K562 (cell line): ENCODE measurements around the gene NSUN6. TPM values are rescaled to one million over a fixed set of nuclear protein-coding genes. Genes with fewer than 3 reads are reported as not detected.

ENCODE experiments used
- ATAC-seq: fragments of 200-7000 bp; cut with Tn5 transposase; 3 replicates; pipeline ENCODE4 v1.9.1; 2020; ENCODE audit warnings: moderate library complexity
- BruUV-seq: library from RNA; stranded (reverse); fragments of 400-500 nt; replicated peaks from 2 replicates; lab custom pipeline; 2021; lab: Mats Ljungman, UMichigan
- CTCF ChIA-PET: fragments of 300-600 bp; formaldehyde crosslinking; extraction: SDS; loops from one replicate; lab custom pipeline; 2021; ENCODE audit warnings: low intra/inter-chr PET ratio; lab: Yijun Ruan, JAX
- POLR2A ChIA-PET: fragments of 300-600, 350-650 bp; sonication (Branson Sonifier 250); formaldehyde crosslinking; extraction: SDS; loops from one replicate; lab custom pipeline; 2021; ENCODE audit warnings: antibody characterized with exemption, inconsistent platforms; lab: Yijun Ruan, JAX
- DNase-seq, 4 experiments: peaks; one replicate each; pipeline versions ENCODE4 v3.0.0 to v3.0.0-alpha.2; 2011 to 2018; ENCODE audit warnings: low spot score in 3 of 4, mixed read lengths in 3 of 4; ENCODE audit errors: extremely low read depth in 1 of 4
- FAIRE-seq: peaks from 2 replicates; lab custom pipeline; 2011; peaks lifted over from hg19 to GRCh38; lab: Jason Lieb, UNC
- H2AFZ ChIP-seq: 2 replicates; pipeline ENCODE4 v1.6.0; 2011; ENCODE audit warnings: low read depth, low read length, control low read depth, inconsistent platforms
- H3K27ac ChIP-seq: fragments of 200-600 bp; 3 replicates; pipeline ENCODE4 v1.8.0; 2011; ENCODE audit warnings: low read depth, mild to moderate bottlenecking, control low read depth, inconsistent platforms, low read length, moderate library complexity, mixed read lengths; ENCODE audit errors: extremely low read depth
- H3K27me3 ChIP-seq, 2 experiments: fragments of 300-600 bp in 1 of 2; 2 replicates in 1 of 2; 3 replicates in 1 of 2; pipeline versions ENCODE4 v1.6.0 to v1.8.0; 2011; ENCODE audit warnings: inconsistent platforms in 2 of 2, low read length in 2 of 2, mild to moderate bottlenecking in 1 of 2, mixed read lengths in 1 of 2, moderate library complexity in 1 of 2; ENCODE audit not compliant: control insufficient read depth in 2 of 2, insufficient read depth in 2 of 2
- H3K36me3 ChIP-seq: fragments of 300-600 bp; 3 replicates; pipeline ENCODE4 v1.8.0; 2011; ENCODE audit warnings: mild to moderate bottlenecking, low read length, inconsistent platforms; ENCODE audit not compliant: control insufficient read depth, insufficient read depth
- H3K4me1 ChIP-seq, 2 experiments: fragments of 200-600 bp in 1 of 2; replicated peaks in 1 of 2; 2 replicates in 1 of 2; 3 replicates in 1 of 2; pipeline versions ENCODE4 v1.5.1 to v1.8.0; 2011; ENCODE audit warnings: inconsistent platforms in 2 of 2, low read length in 2 of 2, mild to moderate bottlenecking in 1 of 2, mixed read lengths in 1 of 2, moderate library complexity in 1 of 2; ENCODE audit not compliant: control insufficient read depth in 2 of 2, insufficient read depth in 2 of 2
- H3K4me2 ChIP-seq: 2 replicates; pipeline ENCODE4 v1.6.1; 2011; ENCODE audit warnings: low read length, control low read depth, inconsistent platforms, mixed read lengths; ENCODE audit not compliant: insufficient read depth
- H3K4me3 ChIP-seq: fragments of 200-600 bp; sonication (generic), shearing (Covaris generic); 2 replicates; pipeline ENCODE4 v1.5.1; 2016; ENCODE audit warnings: control low read depth, inconsistent platforms
- H3K79me2 ChIP-seq: fragments of 200-600 bp; 3 replicates; pipeline ENCODE4 v1.8.0; 2011; ENCODE audit warnings: low read length, inconsistent platforms; ENCODE audit not compliant: control insufficient read depth, insufficient read depth
- H3K9ac ChIP-seq, 2 experiments: 2 replicates each; pipeline versions ENCODE4 v1.6.0 to v1.6.1; 2011; ENCODE audit warnings: low read depth in 2 of 2, low read length in 2 of 2, control low read depth in 1 of 2, inconsistent platforms in 1 of 2, mild to moderate bottlenecking in 1 of 2, mixed read lengths in 1 of 2; ENCODE audit not compliant: insufficient read depth in 1 of 2
- H3K9me1 ChIP-seq: one replicate; pipeline ENCODE4 v1.6.0; 2011; ENCODE audit warnings: inconsistent platforms, mild to moderate bottlenecking, low read length, moderate library complexity; ENCODE audit not compliant: control insufficient read depth, insufficient read depth
- H3K9me3 ChIP-seq: replicated peaks from 2 replicates; pipeline ENCODE4 v1.5.1; 2011; ENCODE audit warnings: low read depth, low read length, inconsistent platforms; ENCODE audit not compliant: control insufficient read depth, insufficient read depth
- H4K20me1 ChIP-seq: replicated peaks from 2 replicates; pipeline ENCODE4 v1.6.1; 2011; ENCODE audit warnings: low read length, inconsistent platforms, mixed read lengths; ENCODE audit not compliant: control insufficient read depth, insufficient read depth
- AFF4 ChIP-seq: sonication (generic); formaldehyde crosslinking; IDR thresholded peaks from 2 replicates; pipeline ENCODE4 v1.8.0; 2023; ENCODE audit warnings: mild to moderate bottlenecking, missing genetic modification reagents
- BRD9 ChIP-seq: fragments of 450-650 bp; IDR thresholded peaks from 2 replicates; pipeline ENCODE4 v1.6.1; 2018; ENCODE audit warnings: low read depth; ENCODE audit not compliant: partially characterized antibody
- EWSR1 ChIP-seq: fragments of 450-650 bp; IDR thresholded peaks from 2 replicates; pipeline ENCODE4 v1.6.1; 2018; ENCODE audit warnings: borderline replicate concordance, mild to moderate bottlenecking, low read depth, moderate library complexity; ENCODE audit not compliant: partially characterized antibody
- HES1 ChIP-seq: fragments of 450-650 bp; IDR thresholded peaks from 2 replicates; pipeline ENCODE4 v1.6.1; 2016; ENCODE audit warnings: low read depth, mild to moderate bottlenecking, moderate library complexity
- HMBOX1 ChIP-seq: sonication (generic); IDR thresholded peaks from 2 replicates; pipeline ENCODE4 v1.6.1; 2016
- ILF3 ChIP-seq: fragments of 450-650 bp; IDR thresholded peaks from 2 replicates; pipeline ENCODE4 v1.6.1; 2018; ENCODE audit warnings: antibody characterized with exemption, mild to moderate bottlenecking, moderate library complexity, borderline replicate concordance
- KLF13 ChIP-seq: fragments of 450-650 bp; IDR thresholded peaks from 2 replicates; pipeline ENCODE4 v1.6.1; 2016; ENCODE audit warnings: missing genetic modification characterization, low read depth, mild to moderate bottlenecking, missing compliant biosample characterization, moderate library complexity, borderline replicate concordance
- MYNN ChIP-seq, 2 experiments: sonication (generic); formaldehyde crosslinking in 1 of 2; IDR thresholded peaks; 2 replicates each; pipeline versions ENCODE4 v1.5.0 to v1.6.1; 2016 to 2020; ENCODE audit warnings: antibody characterized with exemption in 1 of 2, missing genetic modification reagents in 1 of 2
- NCOR1 ChIP-seq: fragments of 450-650 bp; IDR thresholded peaks from 2 replicates; pipeline ENCODE4 v1.6.1; 2016; ENCODE audit warnings: mild to moderate bottlenecking, moderate library complexity
- PATZ1 ChIP-seq: fragments of 250-450 bp; sonication (Bioruptor Pico); IDR thresholded peaks from 2 replicates; pipeline ENCODE4 v1.5.0; 2020; ENCODE audit warnings: mild to moderate bottlenecking, borderline replicate concordance
- PTTG1 ChIP-seq: fragments of 450-650 bp; IDR thresholded peaks from 2 replicates; pipeline ENCODE4 v1.6.1; 2016; ENCODE audit warnings: low read depth, mild to moderate bottlenecking, missing genetic modification characterization, missing compliant biosample characterization
- SNAPC5 ChIP-seq: fragments of 250-450 bp; sonication (Bioruptor Pico); IDR thresholded peaks from 2 replicates; pipeline ENCODE4 v1.8.0; 2021; ENCODE audit warnings: moderate library complexity, mild to moderate bottlenecking, inconsistent platforms
- TAF15 ChIP-seq: fragments of 200-400 bp; formaldehyde crosslinking; IDR thresholded peaks from 2 replicates; pipeline ENCODE4 v1.6.1; 2017; ENCODE audit warnings: mild to moderate bottlenecking, low read depth, low read length, moderate library complexity
- ZNF23 ChIP-seq: fragments of 250-450 bp; sonication (Bioruptor Pico); IDR thresholded peaks from 2 replicates; pipeline ENCODE4 v1.4.0; 2020; ENCODE audit warnings: mild to moderate bottlenecking
- WGBS: fragments of 100-300 bp; shearing (Covaris generic); methylation state at CpG from one replicate; pipeline ENCODE4 v1.1.6; 2016; ENCODE audit warnings: low coverage, mixed read lengths; ENCODE audit not compliant: insufficient coverage; ENCODE audit errors: missing lambda C conversion rate; 5-methylcytosine and 5-hydroxymethylcytosine counted together
- in situ Hi-C: fragments of 300-500 bp; cut with MboI; formaldehyde crosslinking; loops from 4 replicates; pipeline ENCODE4 v1.15.0; 2018; ENCODE audit warnings: inconsistent platforms, mixed read lengths
- intact Hi-C: fragments of 100-400 bp; cut with micrococcal nuclease; formaldehyde crosslinking; loops from 2 replicates; pipeline ENCODE4 v1.14.2; 2022
- polyA plus RNA-seq, 8 experiments: library from polyadenylated mRNA; depleted of rRNA in 4 of 8; stranded (reverse) in 5 of 8; unstranded in 3 of 8; fragments of >200 nt; fragmentation: Nextera tagmentation in 2 of 8; fragmentation: Illumina TruSeq in 1 of 8; extraction: Ambion mirVana in 2 of 8; extraction: Trizol in 1 of 8; gene quantifications; 2 replicates each; pipeline versions ENCODE4 v1.2.1 to v1.2.3, GENCODE V29; 2011 to 2014; ENCODE audit warnings: inconsistent platforms in 1 of 8, missing spikeins in 1 of 8
- total RNA-seq, 7 experiments: library from RNA; depleted of rRNA in 6 of 7; stranded (reverse); fragments of >200 nt in 6 of 7; fragmentation: Illumina TruSeq in 2 of 7; extraction: Trizol in 2 of 7; gene quantifications; 2 replicates each; pipeline versions ENCODE4 v1.2.1 to v1.2.3, GENCODE V29; 2011 to 2021; ENCODE audit warnings: low replicate concordance in 1 of 7

Gene NSUN6
- total and polyA plus RNA-seq, 9 of the 15 experiments (the other 6 are each of a cell fraction or from before 2014, with no cell fraction given), result 12.5 to 33.1 (median 24.2) TPM

- H2AFZ ChIP-seq, result 0 out of 2 replicates have a peak overlapping the region, but pooled peaks have one; percentile 4
- H3K4me1 ChIP-seq, result peaks cover 0 to 6% of the 10 kb centered on the region in 2 experiments; a peak in 2 of 5 replicates
- no peak overlapping the region for H3K4me2 ChIP-seq
- H3K36me3 ChIP-seq, result no peaks in the 10 kb centered on the region
- POLR2A ChIA-PET, result no interaction called here
- FAIRE-seq, result no peak
- H3K9ac ChIP-seq, result no peak overlapping the region
- no peaks in the 10 kb centered on the region for H4K20me1 ChIP-seq
- 46% methylated on average over 5 of the region's 5 CpGs for WGBS
- BruUV-seq, result no TSS peak
- no peak overlapping the region for H3K4me3 ChIP-seq
- no peaks in the 10 kb centered on the region for H3K9me3 ChIP-seq
- H3K79me2 ChIP-seq, result no peaks in the 10 kb centered on the region
- peaks cover 6 to 8% of the 10 kb centered on the region in 2 experiments; a peak in 2 of 5 replicates for H3K27me3 ChIP-seq
- H3K9me1 ChIP-seq, result no peaks in the 10 kb centered on the region
- in situ Hi-C loops, result no loop called here
- H3K27ac ChIP-seq, result no peak overlapping the region
- ATAC-seq, result no peak
- CTCF ChIA-PET, result no interaction called here
- intact Hi-C loops, result no loop called here
- no peak for DNase-seq
- no peak for TF ChIP-seq MYNN (IDR thresholded peaks at IDR 0.05)
- no peak for TF ChIP-seq MYNN (CRISPR knock-in tag; IDR thresholded peaks at IDR 0.05)
- no peak for TF ChIP-seq ILF3
- no peak for TF ChIP-seq PATZ1 (CRISPR knock-in tag)
- TF ChIP-seq TAF15, result no peak
- TF ChIP-seq SNAPC5 (CRISPR knock-in tag), result no peak
- no peak for TF ChIP-seq HMBOX1
- no peak for TF ChIP-seq AFF4 (CRISPR knock-in tag)
- TF ChIP-seq NCOR1, result no peak
- no peak for TF ChIP-seq ZNF23
- no peak for TF ChIP-seq BRD9
- no peak for TF ChIP-seq EWSR1
- TF ChIP-seq HES1, result no peak
- TF ChIP-seq PTTG1 (tag), result no peak
- no peak for TF ChIP-seq KLF13
These were observed 147.2 kb downstream of the NSUN6 start for GRCh38 chr10:18504161-18504560.
